ENCODE results near the gene GSS.

GRCh38 chr20:34925341-34925740 is 30.3 kb downstream of the GSS start:
- TF ChIP-seq NFRKB (IDR thresholded peaks at IDR 0.05) (no peak), FOXA1 (IDR thresholded peaks at IDR 0.05) (no peak), SUZ12 (IDR thresholded peaks at IDR 0.05) (no peak), BHLHE40 (IDR thresholded peaks at IDR 0.05; ENCODE audit: borderline replicate concordance) (no peak), TARDBP (IDR thresholded peaks at IDR 0.05) (no peak), ZNF384 (IDR thresholded peaks at IDR 0.05) (no peak), SP1 (IDR thresholded peaks at IDR 0.05) (no peak), ARNT (IDR thresholded peaks at IDR 0.05) (no peak), HDGF (IDR thresholded peaks at IDR 0.05; ENCODE audit: borderline replicate concordance) (no peak), FOXM1 (IDR thresholded peaks at IDR 0.05; ENCODE audit: borderline replicate concordance) (no peak), FOXK2 (IDR thresholded peaks at IDR 0.05) (no peak)
- TF ChIP-seq, protein P1, sequence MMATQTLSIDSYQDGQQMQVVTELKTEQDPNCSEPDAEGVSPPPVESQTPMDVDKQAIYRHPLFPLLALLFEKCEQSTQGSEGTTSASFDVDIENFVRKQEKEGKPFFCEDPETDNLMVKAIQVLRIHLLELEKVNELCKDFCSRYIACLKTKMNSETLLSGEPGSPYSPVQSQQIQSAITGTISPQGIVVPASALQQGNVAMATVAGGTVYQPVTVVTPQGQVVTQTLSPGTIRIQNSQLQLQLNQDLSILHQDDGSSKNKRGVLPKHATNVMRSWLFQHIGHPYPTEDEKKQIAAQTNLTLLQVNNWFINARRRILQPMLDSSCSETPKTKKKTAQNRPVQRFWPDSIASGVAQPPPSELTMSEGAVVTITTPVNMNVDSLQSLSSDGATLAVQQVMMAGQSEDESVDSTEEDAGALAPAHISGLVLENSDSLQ (IDR thresholded peaks at IDR 0.05) = no peak
